Endothelial cell of umbilical vein (primary cell): Measurements from ENCODE around the gene LANCL2. TPM values are rescaled to one million over a fixed set of nuclear protein-coding genes. Genes with fewer than 3 reads are reported as not detected.

ENCODE experiments used
- BruUV-seq: library from RNA; stranded (reverse); fragments of 400-500 nt; replicated peaks from 2 replicates; lab custom pipeline; 2021; lab: Mats Ljungman, UMichigan
- CTCF ChIA-PET: fragments of 300-600, 350-600 bp; sonication (Branson Sonifier 250); formaldehyde crosslinking; loops from one replicate; lab custom pipeline; 2021; ENCODE audit warnings: antibody characterized with exemption, inconsistent platforms; lab: Charles Lee
- POLR2A ChIA-PET: fragments of 300-600, 350-600 bp; sonication (Branson Sonifier 250); formaldehyde crosslinking; loops from one replicate; lab custom pipeline; 2021; ENCODE audit warnings: antibody characterized with exemption, inconsistent platforms; lab: Charles Lee
- DNase-seq: peaks from one replicate; pipeline ENCODE4 v3.0.0-alpha.2; 2011; ENCODE audit warnings: low read depth, low spot score
- FAIRE-seq: peaks from 2 replicates; lab custom pipeline; 2011; peaks lifted over from hg19 to GRCh38; lab: Jason Lieb, UNC
- H2AFZ ChIP-seq: 2 replicates; pipeline ENCODE4 v1.6.0; 2012; ENCODE audit warnings: low read depth, low read length, control low read depth, inconsistent platforms
- H3K27ac ChIP-seq: 2 replicates; pipeline ENCODE4 v1.5.1; 2011; ENCODE audit warnings: low read depth, mild to moderate bottlenecking, control low read depth, low read length, moderate library complexity; ENCODE audit not compliant: insufficient read depth
- H3K27me3 ChIP-seq, 2 experiments: 2 replicates each; pipeline versions ENCODE4 v1.6.0 to v1.6.1; 2011; ENCODE audit warnings: low read length in 2 of 2, mixed read lengths in 1 of 2; ENCODE audit not compliant: control insufficient read depth in 2 of 2, insufficient read depth in 2 of 2
- H3K36me3 ChIP-seq, 2 experiments: 2 replicates in 1 of 2; 3 replicates in 1 of 2; pipeline ENCODE4 v1.5.1; 2011; ENCODE audit warnings: low read length in 2 of 2, mild to moderate bottlenecking in 1 of 2, moderate library complexity in 1 of 2; ENCODE audit not compliant: control insufficient read depth in 2 of 2, insufficient read depth in 2 of 2; ENCODE audit errors: extremely low read depth in 1 of 2
- H3K4me1 ChIP-seq: 3 replicates; pipeline ENCODE4 v1.5.1; 2011; ENCODE audit warnings: mild to moderate bottlenecking, low read length; ENCODE audit not compliant: control insufficient read depth, insufficient read depth; ENCODE audit errors: extremely low read depth
- H3K4me2 ChIP-seq: 2 replicates; pipeline ENCODE4 v1.6.1; 2011; ENCODE audit warnings: low read length, control low read depth, mixed read lengths; ENCODE audit not compliant: insufficient read depth
- H3K4me3 ChIP-seq, 3 experiments: fragments of 200-600 bp in 1 of 3; sonication (generic), shearing (Covaris generic) in 1 of 3; replicated peaks in 1 of 3; 2 replicates each; pipeline ENCODE4 v1.5.1; 2011 to 2016; ENCODE audit warnings: control low read depth in 3 of 3, low read length in 3 of 3, mild to moderate bottlenecking in 2 of 3, inconsistent platforms in 1 of 3, low read depth in 1 of 3, moderate library complexity in 1 of 3; ENCODE audit not compliant: insufficient read depth in 1 of 3
- H3K79me2 ChIP-seq: 2 replicates; pipeline ENCODE4 v1.6.0; 2012; ENCODE audit warnings: low read length, inconsistent platforms; ENCODE audit not compliant: control insufficient read depth, insufficient read depth
- H3K9ac ChIP-seq: replicated peaks from 2 replicates; pipeline ENCODE3; 2011; ENCODE audit warnings: low read length, control low read depth; ENCODE audit not compliant: insufficient read depth; ENCODE audit errors: extremely low read depth
- H3K9me1 ChIP-seq: replicated peaks from 3 replicates; pipeline ENCODE4 v1.6.0; 2011; ENCODE audit warnings: mild to moderate bottlenecking, low read length; ENCODE audit not compliant: control insufficient read depth, insufficient read depth; ENCODE audit errors: extremely low read depth
- H3K9me3 ChIP-seq: replicated peaks from 2 replicates; pipeline ENCODE4 v1.5.1; 2012; ENCODE audit warnings: low read length, inconsistent platforms; ENCODE audit not compliant: control insufficient read depth, insufficient read depth
- H4K20me1 ChIP-seq: replicated peaks from 2 replicates; pipeline ENCODE3; 2011; ENCODE audit warnings: mild to moderate bottlenecking, low read length; ENCODE audit not compliant: control insufficient read depth, insufficient read depth; ENCODE audit errors: extremely low read depth
- CTCF ChIP-seq, 2 donors: IDR thresholded peaks; 1 replicate in 1 of 2; 2 replicates in 1 of 2; pipeline ENCODE4 v1.5.1; 2011; ENCODE audit warnings: low read length in 2 of 2, mild to moderate bottlenecking in 2 of 2, moderate library complexity in 2 of 2, control low read depth in 1 of 2, inconsistent platforms in 1 of 2, low read depth in 1 of 2; ENCODE audit not compliant: insufficient read depth in 1 of 2; ENCODE audit errors: extremely low read depth in 1 of 2
- EZH2 ChIP-seq: IDR thresholded peaks from 2 replicates; pipeline ENCODE4 v1.6.1; 2012; ENCODE audit warnings: borderline replicate concordance, low read depth, mild to moderate bottlenecking, moderate library complexity, low read length, inconsistent platforms; ENCODE audit not compliant: severe bottlenecking
- FOS ChIP-seq: IDR thresholded peaks from 2 replicates; pipeline ENCODE4 v1.6.1; 2011; ENCODE audit warnings: mild to moderate bottlenecking, low read length, moderate library complexity, borderline replicate concordance; ENCODE audit not compliant: insufficient read depth
- GATA2 ChIP-seq: IDR thresholded peaks from 2 replicates; pipeline ENCODE4 v1.7.0; 2011; ENCODE audit warnings: low read depth, mild to moderate bottlenecking, moderate library complexity, mixed read lengths, low read length; ENCODE audit not compliant: insufficient read length, insufficient read depth
- JUN ChIP-seq: IDR thresholded peaks from 2 replicates; pipeline ENCODE4 v1.6.1; 2011; ENCODE audit warnings: borderline replicate concordance, low read depth; ENCODE audit not compliant: insufficient read length, insufficient read depth
- MAX ChIP-seq: IDR thresholded peaks from 2 replicates; pipeline ENCODE4 v1.6.1; 2011; ENCODE audit not compliant: insufficient read depth, insufficient read length
- MYC ChIP-seq: IDR thresholded peaks from one replicate; pipeline ENCODE4 v1.6.1; 2011; ENCODE audit warnings: mild to moderate bottlenecking, low read depth, low read length
- POLR2A ChIP-seq: IDR thresholded peaks from 2 replicates; pipeline ENCODE4 v1.6.1; 2012; ENCODE audit warnings: low read depth, mild to moderate bottlenecking, control low read depth, low read length
- POLR2AphosphoS5 ChIP-seq: IDR thresholded peaks from 2 replicates; pipeline ENCODE4 v1.6.1; 2012; ENCODE audit warnings: low read depth, mild to moderate bottlenecking, control low read depth, low read length, moderate library complexity; ENCODE audit not compliant: insufficient read depth
- dilution Hi-C: fragments of 300-500 bp; cut with MboI; formaldehyde crosslinking; loops from one replicate; pipeline ENCODE4 v1.15.0; 2019; ENCODE audit warnings: low sequenced_read_pairs; ENCODE audit not compliant: extremely low pct_ligation_motif_present
- intact Hi-C: fragments of 100-400 bp; cut with micrococcal nuclease; formaldehyde crosslinking; loops from one replicate; pipeline ENCODE4 v1.10.0; 2022
- polyA plus RNA-seq, 4 experiments: library from polyadenylated mRNA; depleted of rRNA in 3 of 4; stranded (reverse) in 3 of 4; unstranded in 1 of 4; fragments of >200 nt; gene quantifications; 2 replicates each; pipeline versions ENCODE4 v1.2.1 to v1.2.3, GENCODE V29; 2011 to 2012; ENCODE audit warnings: missing spikeins in 1 of 4
- total RNA-seq: library from RNA; stranded (reverse); gene quantifications from 2 replicates; pipeline ENCODE4 v1.2.3, GENCODE V29; 2021

The LANCL2 gene
- total and polyA plus RNA-seq, 2 donors (not counting 3 experiments of a cell fraction or from before 2014, with no cell fraction given) = 19.2 to 25.3 TPM

GRCh38 chr7:55335786-55336185, 29.4 kb upstream of the LANCL2 start:
- DNase-seq = no peak
- BruUV-seq = no TSS peak
- dilution Hi-C loops (no loop called here), intact Hi-C loops (no loop called here)
- no peak overlapping the region for H3K9ac ChIP-seq
- ChIA-PET CTCF (interaction anchor here (0.9 to 1.4 kb wide), 3 partner anchors 28 to 262 kb away, joined by 3 read pairs; no protein-coding TSS in a partner anchor), POLR2A (no interaction called here)
- H3K36me3 ChIP-seq = no peaks in the 10 kb centered on the region
- H3K9me3 ChIP-seq = no peaks in the 10 kb centered on the region
- no peak overlapping the region for H3K4me3 ChIP-seq
- TF ChIP-seq CTCF (IDR thresholded peaks at IDR 0.05; ENCODE audit: extremely low read depth in 1 of 2, insufficient read depth in 1 of 2, low read depth in 1 of 2, low read length in 2 of 2) = no peak
- no peak for TF ChIP-seq EZH2
- no peak for TF ChIP-seq GATA2
- no peak for TF ChIP-seq POLR2AphosphoS5
- TF ChIP-seq POLR2A = no peak
- TF ChIP-seq MAX = no peak
- TF ChIP-seq FOS = no peak
- no peak for TF ChIP-seq JUN
- no peak for TF ChIP-seq MYC
- H3K4me1 ChIP-seq = no peaks in the 10 kb centered on the region
- H3K27me3 ChIP-seq = peaks cover 4 to 17% of the 10 kb centered on the region in 2 experiments
- no peak overlapping the region for H3K4me2 ChIP-seq
- no peaks in the 10 kb centered on the region for H3K79me2 ChIP-seq
- H3K27ac ChIP-seq = no peak overlapping the region
- H4K20me1 ChIP-seq = no peaks in the 10 kb centered on the region
- H3K9me1 ChIP-seq = no peaks in the 10 kb centered on the region
- no peak for FAIRE-seq
- H2AFZ ChIP-seq = no peak overlapping the region
